Tibial artery (tissue), 4 donors: ENCODE results near the gene DCP2.

ENCODE experiments used
- DNase-seq, 2 donors: peaks; one replicate each; pipeline ENCODE4 v3.0.0-alpha.2; 2019
- H3K27ac ChIP-seq, 2 donors: fragments of 200-600 bp; sonication (generic) in 1 of 2; 1 replicate in 1 of 2; 2 replicates in 1 of 2; pipeline ENCODE4 v1.5.1; 2018 to 2019; ENCODE audit warnings: mild to moderate bottlenecking in 1 of 2
- H3K27me3 ChIP-seq, 2 donors: fragments of 200-600 bp; sonication (generic) in 1 of 2; one replicate each; pipeline versions ENCODE4 v1.5.1 to v1.6.0; 2016 to 2019
- H3K36me3 ChIP-seq, 3 donors: fragments of 200-600 bp; sonication (generic) in 2 of 3; one replicate each; pipeline ENCODE4 v1.5.1; 2016 to 2019; ENCODE audit warnings: mild to moderate bottlenecking in 2 of 3
- H3K4me1 ChIP-seq, 4 donors: fragments of 200-600 bp; sonication (generic) in 2 of 4; 1 replicate in 3 of 4; 2 replicates in 1 of 4; pipeline ENCODE4 v1.5.1; 2016 to 2019
- H3K4me3 ChIP-seq, 2 donors: fragments of 200-600 bp; sonication (generic) in 1 of 2; 1 replicate in 1 of 2; 2 replicates in 1 of 2; pipeline ENCODE4 v1.5.1; 2018 to 2019; ENCODE audit warnings: mild to moderate bottlenecking in 2 of 2
- H3K9me3 ChIP-seq, 3 donors: fragments of 200-600 bp; sonication (generic) in 1 of 3; one replicate each; pipeline ENCODE4 v1.5.1; 2016 to 2019
- CTCF ChIP-seq, 2 experiments: fragments of 200-600 bp in 1 of 2; fragments of 450-650 bp in 1 of 2; IDR thresholded peaks; one replicate each; pipeline ENCODE4 v1.5.1; 2017 to 2019; ENCODE audit warnings: antibody characterized with exemption in 2 of 2, mild to moderate bottlenecking in 1 of 2, moderate library complexity in 1 of 2
- intact Hi-C: fragments of 100-400 bp; cut with DNase I; formaldehyde crosslinking; loops from one replicate; pipeline ENCODE4 v1.15.0; 2023; ENCODE audit warnings: low total_unique reads

The DCP2 gene

GRCh38 chr5:112933651-112934365 lies 42.8 kb upstream of the DCP2 start:
- Histone ChIP-seq H3K4me3 (no peak overlapping the region), H3K4me1 (peaks cover 0 to 7% (median 0%) of the 10 kb centered on the region in 4 donors), H3K27me3 (no peaks in the 10 kb centered on the region), H3K27ac (no peak overlapping the region), H3K9me3 (no peaks in the 10 kb centered on the region), H3K36me3 (no peaks in the 10 kb centered on the region)
- DNase-seq: no peak
- TF ChIP-seq CTCF (IDR thresholded peaks at IDR 0.05): no peak
- intact Hi-C loops: no loop called here

DNA sequence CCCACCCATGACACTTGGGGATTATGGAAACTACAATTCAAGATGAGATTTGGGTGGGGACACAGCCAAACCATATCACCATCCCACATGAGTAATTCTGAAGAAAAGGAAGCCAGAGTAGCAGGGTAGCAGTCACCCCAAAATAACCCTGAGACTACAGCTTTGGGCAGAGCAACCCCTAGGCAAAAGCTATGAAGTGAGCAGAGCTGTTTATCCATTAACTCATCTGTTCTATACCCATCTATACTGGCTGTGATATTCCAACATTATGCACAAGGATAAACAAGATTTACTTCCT lies 42.3 kb upstream of the DCP2 start:
- H3K4me1 ChIP-seq: peaks cover 0 to 7% (median 0%) of the 10 kb centered on the region in 4 donors
- DNase-seq: no peak
- intact Hi-C loops: no loop called here
- H3K27me3 ChIP-seq: no peaks in the 10 kb centered on the region
- no peak overlapping the region for H3K27ac ChIP-seq
- no peak overlapping the region for H3K4me3 ChIP-seq
- no peaks in the 10 kb centered on the region for H3K36me3 ChIP-seq
- H3K9me3 ChIP-seq: no peaks in the 10 kb centered on the region
- no peak for TF ChIP-seq CTCF (IDR thresholded peaks at IDR 0.05)

DNA sequence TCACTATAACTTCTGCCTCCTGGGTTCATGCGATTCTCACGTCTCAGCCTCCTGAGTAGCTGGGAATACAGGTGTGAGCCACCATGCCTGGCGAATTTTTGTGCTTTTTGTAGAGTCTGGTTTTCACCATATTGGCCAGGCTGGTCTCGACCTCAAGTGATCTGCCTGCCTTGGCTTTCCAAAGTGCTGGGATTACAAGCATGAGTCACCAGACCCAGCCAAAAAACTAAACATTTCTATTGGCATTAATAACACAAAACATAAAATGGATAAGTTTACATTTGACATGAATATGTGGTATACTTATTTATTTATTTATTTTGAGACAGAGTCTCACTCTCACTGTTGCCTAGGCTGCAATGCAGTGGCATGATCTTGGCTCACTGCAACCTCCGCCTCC lies 40.9 kb upstream of the DCP2 start:
- H3K27ac ChIP-seq: no peak overlapping the region
- TF ChIP-seq CTCF (IDR thresholded peaks at IDR 0.05): no peak
- no peak for DNase-seq
- intact Hi-C loops: no loop called here
- no peaks in the 10 kb centered on the region for H3K9me3 ChIP-seq
- no peak overlapping the region for H3K4me3 ChIP-seq
- H3K27me3 ChIP-seq: no peaks in the 10 kb centered on the region
- H3K36me3 ChIP-seq: no peaks in the 10 kb centered on the region
- peaks cover 0 to 7% (median 0%) of the 10 kb centered on the region in 4 donors for H3K4me1 ChIP-seq

GRCh38 chr5:112938286-112938685 lies 38.3 kb upstream of the DCP2 start:
- H3K36me3 ChIP-seq: no peaks in the 10 kb centered on the region
- no peaks in the 10 kb centered on the region for H3K9me3 ChIP-seq
- H3K4me3 ChIP-seq: no peak overlapping the region
- peaks cover 0 to 7% (median 0%) of the 10 kb centered on the region in 4 donors for H3K4me1 ChIP-seq
- TF ChIP-seq CTCF (IDR thresholded peaks at IDR 0.05): no peak
- intact Hi-C loops: no loop called here
- no peak overlapping the region for H3K27ac ChIP-seq
- DNase-seq: no peak
- no peaks in the 10 kb centered on the region for H3K27me3 ChIP-seq

GRCh38 chr5:112940670-112941069 lies 35.9 kb upstream of the DCP2 start:
- no peak for TF ChIP-seq CTCF (IDR thresholded peaks at IDR 0.05)
- no peak for DNase-seq
- no peaks in the 10 kb centered on the region for H3K27me3 ChIP-seq
- H3K4me3 ChIP-seq: no peak overlapping the region
- H3K27ac ChIP-seq: no peak overlapping the region
- H3K9me3 ChIP-seq: no peaks in the 10 kb centered on the region
- peaks cover 0 to 3% (median 0%) of the 10 kb centered on the region in 4 donors for H3K4me1 ChIP-seq
- no peaks in the 10 kb centered on the region for H3K36me3 ChIP-seq
- intact Hi-C loops: no loop called here

- DNase-seq: no peak
- Histone ChIP-seq H3K36me3 (no peaks in the 10 kb centered on the region), H3K27me3 (no peaks in the 10 kb centered on the region), H3K4me1 (no peaks in the 10 kb centered on the region), H3K4me3 (no peak overlapping the region), H3K9me3 (no peaks in the 10 kb centered on the region), H3K27ac (no peak overlapping the region)
- TF ChIP-seq CTCF (IDR thresholded peaks at IDR 0.05): no peak
- intact Hi-C loops: no loop called here
Measured at GRCh38 chr5:112948458-112948857, 28.1 kb upstream of the DCP2 start.
